HepG2 (cell line): ENCODE data around the gene SMIM1. TPM values are rescaled to one million over a fixed set of nuclear protein-coding genes. Genes with fewer than 3 reads are reported as not detected.

Source experiments
- ATF7 ChIP-seq, 2 experiments: fragments of 450-650 bp in 1 of 2; sonication (generic) in 1 of 2; formaldehyde crosslinking in 1 of 2; IDR thresholded peaks; 2 replicates each; pipeline versions ENCODE4 v1.4.0 to v1.6.1; 2016 to 2020; ENCODE audit warnings: antibody characterized with exemption in 1 of 2, mild to moderate bottlenecking in 1 of 2, missing genetic modification reagents in 1 of 2
- GTF3A ChIP-seq: sonication (generic); formaldehyde crosslinking; conservative IDR thresholded peaks from 2 replicates; pipeline ENCODE4 v1.4.0; 2020; ENCODE audit warnings: mild to moderate bottlenecking, missing genetic modification reagents
- JARID2 ChIP-seq: sonication (generic); formaldehyde crosslinking; IDR thresholded peaks from 2 replicates; pipeline ENCODE4 v1.8.1; 2023; ENCODE audit warnings: missing genetic modification reagents, inconsistent platforms; ENCODE audit not compliant: insufficient replicate concordance
- KLF11 ChIP-seq: IDR thresholded peaks from 2 replicates; pipeline ENCODE4 v1.6.1; 2016; ENCODE audit warnings: missing compliant biosample characterization
- NKX3-1 ChIP-seq: sonication (generic); formaldehyde crosslinking; IDR thresholded peaks from 2 replicates; pipeline ENCODE4 v1.5.0; 2020; ENCODE audit warnings: missing genetic modification reagents
- NR2F6 ChIP-seq, 2 experiments: IDR thresholded peaks; 2 replicates each; pipeline ENCODE4 v1.6.1; 2016; ENCODE audit warnings: antibody characterized with exemption in 1 of 2, mild to moderate bottlenecking in 1 of 2
- SMAD9 ChIP-seq: sonication (generic); formaldehyde crosslinking; IDR thresholded peaks from 2 replicates; pipeline ENCODE4 v1.5.1; 2020; ENCODE audit warnings: mild to moderate bottlenecking, missing genetic modification reagents
- TCF12 ChIP-seq, 2 experiments: fragments of 450-650 bp in 1 of 2; sonication (generic) in 1 of 2; formaldehyde crosslinking in 1 of 2; IDR thresholded peaks; 2 replicates each; pipeline versions ENCODE4 v1.6.1 to v1.8.0; 2017 to 2022; ENCODE audit warnings: antibody characterized with exemption in 1 of 2, mild to moderate bottlenecking in 1 of 2, missing genetic modification reagents in 1 of 2, moderate library complexity in 1 of 2
- ZMYM2 ChIP-seq: sonication (generic); formaldehyde crosslinking; IDR thresholded peaks from 2 replicates; pipeline ENCODE4 v1.8.0; 2022; ENCODE audit warnings: mild to moderate bottlenecking, missing genetic modification reagents
- ZNF431 ChIP-seq: sonication (generic); formaldehyde crosslinking; IDR thresholded peaks from 2 replicates; pipeline ENCODE4 v1.9.0; 2022; ENCODE audit warnings: missing genetic modification reagents, low read depth, mild to moderate bottlenecking, borderline replicate concordance
- ZNF569 ChIP-seq: sonication (generic); formaldehyde crosslinking; IDR thresholded peaks from 2 replicates; pipeline ENCODE4 v1.5.0; 2020; ENCODE audit warnings: mild to moderate bottlenecking, missing genetic modification reagents, moderate library complexity, borderline replicate concordance
- polyA plus RNA-seq, 8 experiments: library from polyadenylated mRNA; depleted of rRNA in 3 of 8; stranded (reverse) in 7 of 8; unstranded in 1 of 8; fragments of >200 nt; fragmentation: Illumina TruSeq in 4 of 8; extraction: Trizol in 4 of 8; gene quantifications; 2 replicates each; pipeline versions ENCODE4 v1.2.1 to v1.2.3, GENCODE V29; 2011 to 2016; ENCODE audit warnings: low read depth in 4 of 8, missing spikeins in 1 of 8, mixed read lengths in 1 of 8; ENCODE audit not compliant: insufficient read depth in 1 of 8
- total RNA-seq, 5 experiments: library from RNA; depleted of rRNA; stranded (reverse); fragments of >200 nt; fragmentation: Illumina TruSeq; extraction: Trizol; gene quantifications; 2 replicates each; pipeline ENCODE4 v1.2.3, GENCODE V29; 2016; ENCODE audit warnings: low read depth in 1 of 5
- TF ChIP-seq, protein P1 (sequence below): sonication (generic); formaldehyde crosslinking; IDR thresholded peaks from 2 replicates; pipeline ENCODE4 v1.4.0; 2020; ENCODE audit warnings: missing genetic modification reagents, borderline replicate concordance
- TF ChIP-seq, protein P2 (sequence below): sonication (generic); formaldehyde crosslinking; IDR thresholded peaks from 2 replicates; pipeline ENCODE4 v1.9.0; 2021; ENCODE audit warnings: missing genetic modification reagents, mild to moderate bottlenecking, borderline replicate concordance
- TF ChIP-seq, protein P3 (sequence below): sonication (generic); formaldehyde crosslinking; IDR thresholded peaks from 2 replicates; pipeline ENCODE4 v1.8.1; 2022; ENCODE audit warnings: low read depth, mild to moderate bottlenecking, missing genetic modification reagents
- TF ChIP-seq, protein P4 (sequence below): sonication (generic); formaldehyde crosslinking; IDR thresholded peaks from 2 replicates; pipeline ENCODE4 v1.4.0; 2020; ENCODE audit warnings: missing genetic modification reagents
- TF ChIP-seq, protein P5 (sequence below): sonication (generic); formaldehyde crosslinking; IDR thresholded peaks from 2 replicates; pipeline ENCODE4 v1.5.0; 2020; ENCODE audit warnings: missing genetic modification reagents

Gene SMIM1
- total and polyA plus RNA-seq, 2 of the 13 experiments (the other 11 are each of a cell fraction or from before 2014, with no cell fraction given): 12.4 to 56.3 TPM

DNA sequence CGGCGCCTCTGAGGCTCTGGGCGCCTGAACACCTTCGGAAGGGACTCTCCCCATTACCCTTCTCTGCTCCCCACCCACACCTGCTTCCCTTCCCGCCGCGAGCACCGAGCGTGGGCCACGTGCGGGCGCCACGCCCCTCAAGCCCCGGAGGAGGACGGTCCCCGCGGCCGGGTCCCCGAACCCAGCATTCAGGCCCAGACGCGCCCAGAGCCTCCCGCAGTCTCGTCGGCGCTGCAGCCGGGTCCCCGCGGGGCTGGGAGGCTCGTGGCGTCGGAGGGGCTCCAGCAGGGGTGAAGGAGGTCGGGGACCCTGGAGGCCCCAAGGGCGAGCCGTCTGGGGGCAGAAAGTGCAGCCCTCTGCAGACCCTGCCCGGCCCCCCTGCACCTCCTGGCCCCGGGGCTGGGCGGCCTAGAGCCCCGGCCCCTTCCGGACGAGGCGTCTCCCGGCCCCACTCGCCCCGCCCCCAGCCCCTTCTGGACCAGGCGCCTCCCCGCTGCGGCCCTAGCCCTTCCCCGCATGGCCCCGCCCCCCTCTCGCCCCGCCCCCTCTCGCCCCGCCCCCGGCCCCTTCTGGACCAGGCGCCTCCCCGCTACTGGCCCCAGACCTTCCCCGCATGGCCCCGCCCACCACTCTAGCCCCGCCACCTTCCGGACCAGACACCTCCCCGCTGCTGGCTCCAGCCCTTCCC is 378 bp upstream of the SMIM1 start (continued):
- TF ChIP-seq, protein P1, sequence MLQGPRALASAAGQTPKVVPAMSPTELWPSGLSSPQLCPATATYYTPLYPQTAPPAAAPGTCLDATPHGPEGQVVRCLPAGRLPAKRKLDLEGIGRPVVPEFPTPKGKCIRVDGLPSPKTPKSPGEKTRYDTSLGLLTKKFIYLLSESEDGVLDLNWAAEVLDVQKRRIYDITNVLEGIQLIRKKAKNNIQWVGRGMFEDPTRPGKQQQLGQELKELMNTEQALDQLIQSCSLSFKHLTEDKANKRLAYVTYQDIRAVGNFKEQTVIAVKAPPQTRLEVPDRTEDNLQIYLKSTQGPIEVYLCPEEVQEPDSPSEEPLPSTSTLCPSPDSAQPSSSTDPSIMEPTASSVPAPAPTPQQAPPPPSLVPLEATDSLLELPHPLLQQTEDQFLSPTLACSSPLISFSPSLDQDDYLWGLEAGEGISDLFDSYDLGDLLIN (CRISPR knock-in tag): no peak
- no peak for TF ChIP-seq ATF7 (IDR thresholded peaks at IDR 0.05)
- no peak for TF ChIP-seq ATF7 (CRISPR knock-in tag; IDR thresholded peaks at IDR 0.05)
- TF ChIP-seq ZMYM2 (CRISPR knock-in tag): no peak
- TF ChIP-seq ZNF569 (CRISPR knock-in tag): no peak
- TF ChIP-seq, protein P2, sequence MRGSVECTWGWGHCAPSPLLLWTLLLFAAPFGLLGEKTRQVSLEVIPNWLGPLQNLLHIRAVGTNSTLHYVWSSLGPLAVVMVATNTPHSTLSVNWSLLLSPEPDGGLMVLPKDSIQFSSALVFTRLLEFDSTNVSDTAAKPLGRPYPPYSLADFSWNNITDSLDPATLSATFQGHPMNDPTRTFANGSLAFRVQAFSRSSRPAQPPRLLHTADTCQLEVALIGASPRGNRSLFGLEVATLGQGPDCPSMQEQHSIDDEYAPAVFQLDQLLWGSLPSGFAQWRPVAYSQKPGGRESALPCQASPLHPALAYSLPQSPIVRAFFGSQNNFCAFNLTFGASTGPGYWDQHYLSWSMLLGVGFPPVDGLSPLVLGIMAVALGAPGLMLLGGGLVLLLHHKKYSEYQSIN (CRISPR knock-in tag): no peak
- TF ChIP-seq, protein P3, sequence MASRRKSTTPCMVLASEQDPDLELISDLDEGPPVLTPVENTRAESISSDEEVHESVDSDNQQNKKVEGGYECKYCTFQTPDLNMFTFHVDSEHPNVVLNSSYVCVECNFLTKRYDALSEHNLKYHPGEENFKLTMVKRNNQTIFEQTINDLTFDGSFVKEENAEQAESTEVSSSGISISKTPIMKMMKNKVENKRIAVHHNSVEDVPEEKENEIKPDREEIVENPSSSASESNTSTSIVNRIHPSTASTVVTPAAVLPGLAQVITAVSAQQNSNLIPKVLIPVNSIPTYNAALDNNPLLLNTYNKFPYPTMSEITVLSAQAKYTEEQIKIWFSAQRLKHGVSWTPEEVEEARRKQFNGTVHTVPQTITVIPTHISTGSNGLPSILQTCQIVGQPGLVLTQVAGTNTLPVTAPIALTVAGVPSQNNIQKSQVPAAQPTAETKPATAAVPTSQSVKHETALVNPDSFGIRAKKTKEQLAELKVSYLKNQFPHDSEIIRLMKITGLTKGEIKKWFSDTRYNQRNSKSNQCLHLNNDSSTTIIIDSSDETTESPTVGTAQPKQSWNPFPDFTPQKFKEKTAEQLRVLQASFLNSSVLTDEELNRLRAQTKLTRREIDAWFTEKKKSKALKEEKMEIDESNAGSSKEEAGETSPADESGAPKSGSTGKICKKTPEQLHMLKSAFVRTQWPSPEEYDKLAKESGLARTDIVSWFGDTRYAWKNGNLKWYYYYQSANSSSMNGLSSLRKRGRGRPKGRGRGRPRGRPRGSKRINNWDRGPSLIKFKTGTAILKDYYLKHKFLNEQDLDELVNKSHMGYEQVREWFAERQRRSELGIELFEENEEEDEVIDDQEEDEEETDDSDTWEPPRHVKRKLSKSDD (CRISPR knock-in tag): no peak; the same call in 1 of the 2 replicates
- TF ChIP-seq SMAD9 (CRISPR knock-in tag): no peak
- no peak for TF ChIP-seq TCF12 (IDR thresholded peaks at IDR 0.05)
- TF ChIP-seq TCF12 (CRISPR knock-in tag; IDR thresholded peaks at IDR 0.05): no peak
- TF ChIP-seq, protein P4, sequence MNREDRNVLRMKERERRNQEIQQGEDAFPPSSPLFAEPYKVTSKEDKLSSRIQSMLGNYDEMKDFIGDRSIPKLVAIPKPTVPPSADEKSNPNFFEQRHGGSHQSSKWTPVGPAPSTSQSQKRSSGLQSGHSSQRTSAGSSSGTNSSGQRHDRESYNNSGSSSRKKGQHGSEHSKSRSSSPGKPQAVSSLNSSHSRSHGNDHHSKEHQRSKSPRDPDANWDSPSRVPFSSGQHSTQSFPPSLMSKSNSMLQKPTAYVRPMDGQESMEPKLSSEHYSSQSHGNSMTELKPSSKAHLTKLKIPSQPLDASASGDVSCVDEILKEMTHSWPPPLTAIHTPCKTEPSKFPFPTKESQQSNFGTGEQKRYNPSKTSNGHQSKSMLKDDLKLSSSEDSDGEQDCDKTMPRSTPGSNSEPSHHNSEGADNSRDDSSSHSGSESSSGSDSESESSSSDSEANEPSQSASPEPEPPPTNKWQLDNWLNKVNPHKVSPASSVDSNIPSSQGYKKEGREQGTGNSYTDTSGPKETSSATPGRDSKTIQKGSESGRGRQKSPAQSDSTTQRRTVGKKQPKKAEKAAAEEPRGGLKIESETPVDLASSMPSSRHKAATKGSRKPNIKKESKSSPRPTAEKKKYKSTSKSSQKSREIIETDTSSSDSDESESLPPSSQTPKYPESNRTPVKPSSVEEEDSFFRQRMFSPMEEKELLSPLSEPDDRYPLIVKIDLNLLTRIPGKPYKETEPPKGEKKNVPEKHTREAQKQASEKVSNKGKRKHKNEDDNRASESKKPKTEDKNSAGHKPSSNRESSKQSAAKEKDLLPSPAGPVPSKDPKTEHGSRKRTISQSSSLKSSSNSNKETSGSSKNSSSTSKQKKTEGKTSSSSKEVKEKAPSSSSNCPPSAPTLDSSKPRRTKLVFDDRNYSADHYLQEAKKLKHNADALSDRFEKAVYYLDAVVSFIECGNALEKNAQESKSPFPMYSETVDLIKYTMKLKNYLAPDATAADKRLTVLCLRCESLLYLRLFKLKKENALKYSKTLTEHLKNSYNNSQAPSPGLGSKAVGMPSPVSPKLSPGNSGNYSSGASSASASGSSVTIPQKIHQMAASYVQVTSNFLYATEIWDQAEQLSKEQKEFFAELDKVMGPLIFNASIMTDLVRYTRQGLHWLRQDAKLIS: no peak
- no peak for TF ChIP-seq KLF11 (CRISPR knock-in tag)
- TF ChIP-seq GTF3A: no peak; the same call in 1 of the 2 replicates
- TF ChIP-seq NR2F6 (IDR thresholded peaks at IDR 0.05): no peak
- TF ChIP-seq NR2F6 (CRISPR knock-in tag; IDR thresholded peaks at IDR 0.05): peak; percentile 20; the same call in 1 of the 2 replicates
- TF ChIP-seq, protein P5, sequence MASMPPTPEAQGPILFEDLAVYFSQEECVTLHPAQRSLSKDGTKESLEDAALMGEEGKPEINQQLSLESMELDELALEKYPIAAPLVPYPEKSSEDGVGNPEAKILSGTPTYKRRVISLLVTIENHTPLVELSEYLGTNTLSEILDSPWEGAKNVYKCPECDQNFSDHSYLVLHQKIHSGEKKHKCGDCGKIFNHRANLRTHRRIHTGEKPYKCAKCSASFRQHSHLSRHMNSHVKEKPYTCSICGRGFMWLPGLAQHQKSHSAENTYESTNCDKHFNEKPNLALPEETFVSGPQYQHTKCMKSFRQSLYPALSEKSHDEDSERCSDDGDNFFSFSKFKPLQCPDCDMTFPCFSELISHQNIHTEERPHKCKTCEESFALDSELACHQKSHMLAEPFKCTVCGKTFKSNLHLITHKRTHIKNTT: no peak
- no peak for TF ChIP-seq ZNF431 (CRISPR knock-in tag)
- TF ChIP-seq JARID2: no peak
- no peak for TF ChIP-seq NKX3-1 (CRISPR knock-in tag)
